Cardiac atrium fibroblast (primary cell): Measurements from ENCODE around the gene VWF. TPM values are rescaled to one million over a fixed set of nuclear protein-coding genes. Genes with fewer than 3 reads are reported as not detected.

Experiments
- total RNA-seq: library from RNA; depleted of rRNA; stranded (reverse); fragments of >200 nt; gene quantifications from 2 replicates; pipeline ENCODE4 v1.2.3, GENCODE V29; 2015

The VWF gene
- 3.2 and 15.9 TPM in 2 replicates for total RNA-seq

DNA sequence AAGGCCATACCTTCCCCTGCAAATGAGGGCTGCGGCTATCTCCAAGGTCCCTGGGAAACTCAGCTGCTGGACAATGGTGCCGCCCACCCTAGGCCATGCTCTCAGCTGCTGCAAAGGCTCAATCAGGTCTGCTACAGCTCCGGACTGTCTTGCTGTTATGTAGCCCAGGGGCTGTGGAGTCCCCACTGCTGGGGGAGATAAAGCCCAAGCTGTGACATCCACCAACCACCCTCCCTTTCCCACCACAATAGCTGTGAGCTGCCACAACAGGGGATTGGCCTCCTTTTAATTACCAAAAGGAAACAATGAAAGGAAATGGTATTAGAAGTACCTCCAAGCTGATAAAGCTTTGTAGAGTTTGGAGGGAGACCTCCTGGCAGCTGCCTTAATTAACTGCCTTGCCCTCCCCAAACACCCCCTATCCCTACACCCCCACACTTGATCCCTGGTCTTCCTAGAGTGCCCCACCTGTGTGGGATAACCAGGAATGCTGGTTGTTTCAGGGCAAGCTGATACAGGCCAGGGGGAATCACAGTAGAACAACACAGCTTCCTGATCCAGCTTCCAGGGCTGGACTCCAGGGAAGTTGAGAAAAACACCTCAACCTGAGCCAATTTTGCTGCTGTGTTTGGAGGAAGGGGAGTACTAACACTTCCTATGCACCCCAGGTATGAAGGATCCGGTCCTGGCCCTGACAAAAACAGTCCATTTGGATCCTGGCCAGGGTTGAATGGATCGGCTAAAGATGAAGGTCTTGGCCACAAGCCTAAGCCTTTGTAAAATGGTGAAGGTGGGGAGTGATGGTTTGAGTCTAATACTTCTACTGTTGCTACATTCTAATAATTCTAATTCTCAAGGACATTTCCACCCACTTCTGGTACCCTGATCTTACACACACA is at the start of gene VWF:
VWF (minus strand) TSS at position 260 of the 899 bp plus-strand sequence. CDS start 1,474 bp downstream, outside the sequence.

DNA sequence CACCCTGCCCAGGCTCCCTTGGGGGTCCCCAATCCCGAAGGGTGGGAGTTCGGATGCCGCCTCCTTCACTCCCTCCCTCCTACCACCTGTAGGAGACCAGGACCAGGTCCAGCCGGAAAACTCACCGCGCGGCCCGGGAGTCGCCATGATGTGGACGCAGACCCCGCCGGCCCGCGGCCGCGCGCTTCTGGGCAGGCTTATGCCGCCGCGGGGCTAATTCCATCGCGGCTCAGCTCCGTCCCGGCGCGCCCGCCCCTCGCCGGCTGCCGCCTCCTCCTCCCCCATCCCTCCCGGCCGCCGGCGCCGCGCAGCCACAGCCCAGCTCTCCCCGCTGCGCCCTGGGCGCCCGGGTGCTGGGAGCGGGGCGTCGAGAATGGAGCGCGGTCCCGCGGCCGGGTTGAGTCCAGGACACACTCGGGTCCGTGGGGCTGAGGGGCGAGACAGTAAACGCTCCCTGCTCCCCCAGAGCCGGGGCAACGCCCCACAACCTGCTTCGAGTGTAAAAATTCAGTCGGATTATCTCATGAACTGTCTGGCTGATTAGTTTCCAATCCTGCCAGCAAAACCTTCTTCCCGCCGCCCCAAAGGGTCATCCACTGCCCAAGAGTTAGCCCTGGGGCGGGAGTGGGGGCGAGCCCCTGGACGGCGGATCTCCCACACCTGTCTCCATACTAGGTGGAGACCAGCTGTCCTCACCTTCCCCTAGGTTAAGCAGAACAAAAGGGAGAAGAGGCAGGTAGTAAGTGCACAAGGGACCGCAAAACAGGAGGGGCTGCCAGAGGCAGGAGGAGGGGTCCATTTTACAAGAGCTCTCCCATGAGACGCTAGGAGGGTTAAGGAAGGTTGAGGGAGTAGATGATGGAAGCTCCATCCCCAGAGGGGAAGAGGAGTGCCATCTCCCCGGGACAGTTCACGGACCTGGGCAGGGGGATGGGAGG is 179.1 kb downstream of the VWF start, which contains the start of gene ANO2:
ANO2 (minus strand) TSS at position 189 of the 938 bp plus-strand sequence; CDS start at position 147, 42 bp downstream.

Other genes with a start within 250 kb of the VWF start
- under 0.01 TPM in 1 of 2 replicates, not detected in the other for gene ANO2, start 179.4 kb downstream of the VWF start, total RNA-seq
- gene CD9, start 75.7 kb upstream of the VWF start, total RNA-seq = 99.1 and 133 TPM in 2 replicates
- 0.16 TPM in 1 of 2 replicates, not detected in the other for gene PLEKHG6, start 186.0 kb upstream of the VWF start, total RNA-seq
- 432 and 524 TPM in 2 replicates for gene TNFRSF1A, start 217.4 kb upstream of the VWF start, total RNA-seq